ENCODE measurements around the gene DCANP1. TPM values are rescaled to one million over a fixed set of nuclear protein-coding genes. Genes with fewer than 3 reads are reported as not detected.

Gene DCANP1
- polyA plus RNA-seq, 1 donor (not counting 4 experiments of a cell fraction or from before 2014, with no cell fraction given): not detected

GRCh38 chr5:135429301-135430134 lies 17.6 kb downstream of the DCANP1 start:
- Histone ChIP-seq H3K27ac (ENCODE audit: control insufficient read depth, insufficient read depth, low read length) (no peak overlapping the region), H2AFZ (ENCODE audit: control insufficient read depth, low read length) (no peak overlapping the region), H3K9me1 (ENCODE audit: control insufficient read depth, extremely low read depth, insufficient read depth, low read length) (no peaks in the 10 kb centered on the region), H3K27me3 (ENCODE audit: control insufficient read depth, extremely low read depth, insufficient read depth, low read length) (peaks cover 7% of the 10 kb centered on the region), H4K20me1 (ENCODE audit: control insufficient read depth, extremely low read depth, insufficient read depth, low read length) (no peaks in the 10 kb centered on the region), H3K4me3 (ENCODE audit: control insufficient read depth in 2 of 3, extremely low read depth in 1 of 3, insufficient read depth in 2 of 3, low read depth in 1 of 3, low read length in 3 of 3) (no peak overlapping the region), H3K4me2 (ENCODE audit: control insufficient read depth, extremely low read depth, insufficient read depth, low read depth, low read length) (no peak overlapping the region), H3K9ac (ENCODE audit: control insufficient read depth, extremely low read depth, insufficient read depth, low read length) (no peak overlapping the region), H3K9me3 (ENCODE audit: control insufficient read depth, low read depth, low read length) (peaks cover 4% of the 10 kb centered on the region), H3K79me2 (ENCODE audit: control insufficient read depth, insufficient read depth, low read length) (no peaks in the 10 kb centered on the region), H3K36me3 (ENCODE audit: control insufficient read depth in 2 of 2, extremely low read depth in 1 of 2, insufficient read depth in 2 of 2, low read length in 2 of 2) (no peaks in the 10 kb centered on the region), H3K4me1 (ENCODE audit: control insufficient read depth, extremely low read depth, insufficient read depth, low read length) (no peaks in the 10 kb centered on the region)
- dilution Hi-C loops (cut with MboI; ENCODE audit: extremely low pct_ligation_motif_present, low sequenced_read_pairs): no loop called here
- DNase-seq (ENCODE audit: low read depth, low spot score) (no peak), FAIRE-seq (no peak)
- no peak for TF ChIP-seq CTCF (optimal IDR thresholded peaks at IDR 0.05 in 1 of 3, IDR thresholded peaks at IDR 0.05 in 1 of 3, conservative IDR thresholded peaks at IDR 0.05 in 1 of 3; ENCODE audit: extremely low read depth in 1 of 3, insufficient read depth in 2 of 3, low read length in 3 of 3)
- TF ChIP-seq EZH2 (IDR thresholded peaks at IDR 0.05; ENCODE audit: low read length): no peak

DNA sequence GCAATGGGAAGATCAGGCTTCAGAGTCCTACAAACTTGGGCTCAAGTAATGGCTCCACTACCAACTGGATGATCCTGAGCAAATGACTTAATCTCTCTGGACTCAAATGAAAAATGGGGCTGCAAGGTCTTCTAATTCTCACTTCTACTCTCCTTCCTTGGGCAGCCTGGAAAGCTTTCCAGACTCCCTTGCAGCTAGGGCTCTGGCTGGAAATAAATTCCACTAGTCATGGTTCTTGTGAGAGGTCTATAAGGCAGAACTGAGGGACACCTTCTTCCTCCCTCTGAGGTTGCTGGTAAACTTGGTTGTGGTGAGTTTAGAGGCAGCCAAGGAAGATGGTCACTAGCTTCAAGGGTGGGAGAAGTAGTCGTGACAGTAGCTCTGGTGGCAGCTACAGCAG lies 18.6 kb downstream of the DCANP1 start:
- Histone ChIP-seq H3K4me3 (ENCODE audit: control insufficient read depth in 2 of 3, extremely low read depth in 1 of 3, insufficient read depth in 2 of 3, low read depth in 1 of 3, low read length in 3 of 3) (no peak overlapping the region), H3K27ac (ENCODE audit: control insufficient read depth, insufficient read depth, low read length) (no peak overlapping the region), H2AFZ (ENCODE audit: control insufficient read depth, low read length) (no peak overlapping the region), H4K20me1 (ENCODE audit: control insufficient read depth, extremely low read depth, insufficient read depth, low read length) (no peaks in the 10 kb centered on the region), H3K36me3 (ENCODE audit: control insufficient read depth in 2 of 2, extremely low read depth in 1 of 2, insufficient read depth in 2 of 2, low read length in 2 of 2) (no peaks in the 10 kb centered on the region), H3K79me2 (ENCODE audit: control insufficient read depth, insufficient read depth, low read length) (no peaks in the 10 kb centered on the region), H3K9me3 (ENCODE audit: control insufficient read depth, low read depth, low read length) (peaks cover 4% of the 10 kb centered on the region), H3K9me1 (ENCODE audit: control insufficient read depth, extremely low read depth, insufficient read depth, low read length) (no peaks in the 10 kb centered on the region), H3K4me2 (ENCODE audit: control insufficient read depth, extremely low read depth, insufficient read depth, low read depth, low read length) (no peak overlapping the region), H3K9ac (ENCODE audit: control insufficient read depth, extremely low read depth, insufficient read depth, low read length) (no peak overlapping the region), H3K27me3 (ENCODE audit: control insufficient read depth, extremely low read depth, insufficient read depth, low read length) (peaks cover 4% of the 10 kb centered on the region), H3K4me1 (ENCODE audit: control insufficient read depth, extremely low read depth, insufficient read depth, low read length) (peaks cover 3% of the 10 kb centered on the region)
- no peak for FAIRE-seq
- TF ChIP-seq CTCF (optimal IDR thresholded peaks at IDR 0.05 in 1 of 3, IDR thresholded peaks at IDR 0.05 in 1 of 3, conservative IDR thresholded peaks at IDR 0.05 in 1 of 3; ENCODE audit: extremely low read depth in 1 of 3, insufficient read depth in 2 of 3, low read length in 3 of 3): no peak
- TF ChIP-seq EZH2 (IDR thresholded peaks at IDR 0.05; ENCODE audit: low read length): no peak
- dilution Hi-C loops (cut with MboI; ENCODE audit: extremely low pct_ligation_motif_present, low sequenced_read_pairs): no loop called here
- no peak for DNase-seq (ENCODE audit: low read depth, low spot score)

Data from keratinocyte (primary cell).